AG20443 (cell line): ENCODE measurements around the gene SHC3.

Experiments used
- DNase-seq: peaks from one replicate; pipeline ENCODE4 v3.0.0; 2012; ENCODE audit warnings: low spot score, mixed read lengths

The SHC3 gene

GRCh38 chr9:89154218-89154617 lies 24.4 kb downstream of the SHC3 start:
- DNase-seq = no peak

DNA sequence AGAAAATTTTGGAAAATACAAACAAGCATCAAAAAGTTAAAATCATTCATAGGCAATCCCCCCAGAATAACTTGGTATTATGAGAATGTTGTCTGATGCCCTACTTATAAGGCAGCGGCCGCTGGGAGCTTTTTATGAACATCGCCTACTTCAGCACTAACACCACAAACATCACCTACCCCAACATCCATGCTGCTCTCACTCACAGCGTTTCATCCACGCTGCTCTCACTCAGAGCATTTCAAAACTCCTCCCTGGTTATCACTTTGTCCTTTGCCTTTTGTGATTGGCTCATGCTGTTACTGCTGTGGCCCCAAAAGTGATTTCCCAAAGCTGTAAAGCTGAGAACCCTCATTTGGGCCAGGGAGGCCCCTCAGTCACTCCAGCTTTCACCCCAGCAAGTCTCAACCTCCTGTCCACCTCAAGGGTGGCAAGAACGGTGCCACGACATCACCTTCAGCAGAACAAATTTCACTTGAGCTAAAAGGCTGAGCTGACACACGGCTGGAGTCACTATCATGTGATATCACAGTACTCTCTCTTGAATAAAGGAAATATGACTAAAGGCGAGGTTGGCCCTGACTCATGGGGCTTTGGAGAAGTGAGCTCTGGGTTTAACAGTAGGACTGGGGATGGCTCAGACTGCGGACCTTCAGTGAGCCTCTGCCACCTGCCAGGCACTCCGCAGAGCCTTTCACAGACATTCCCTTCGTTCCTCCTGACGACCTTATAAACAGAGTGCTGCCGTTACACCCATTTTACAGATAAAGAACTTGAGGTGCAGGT lies 25.2 kb downstream of the SHC3 start:
- peak; percentile 74 for DNase-seq

DNA sequence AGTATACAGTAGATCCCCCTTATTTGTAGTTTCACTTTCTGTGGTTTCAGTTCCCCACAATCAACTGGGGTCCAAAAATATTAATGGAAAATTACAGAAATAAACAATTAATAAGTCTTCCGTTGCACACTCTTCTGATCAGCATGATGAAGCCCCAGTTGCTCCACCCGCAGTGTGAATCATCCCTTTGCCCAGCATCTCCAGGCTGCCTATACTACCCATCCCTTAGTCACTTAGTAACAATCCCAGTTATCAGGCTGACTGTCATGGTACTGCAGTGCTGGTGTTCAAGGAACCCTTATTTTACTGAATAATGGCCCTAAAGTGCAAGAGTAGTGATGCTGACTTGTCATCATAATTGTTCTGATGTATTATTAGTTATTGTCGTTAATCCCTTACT lies 28.9 kb downstream of the SHC3 start:
- peak; percentile 71 for DNase-seq

DNA sequence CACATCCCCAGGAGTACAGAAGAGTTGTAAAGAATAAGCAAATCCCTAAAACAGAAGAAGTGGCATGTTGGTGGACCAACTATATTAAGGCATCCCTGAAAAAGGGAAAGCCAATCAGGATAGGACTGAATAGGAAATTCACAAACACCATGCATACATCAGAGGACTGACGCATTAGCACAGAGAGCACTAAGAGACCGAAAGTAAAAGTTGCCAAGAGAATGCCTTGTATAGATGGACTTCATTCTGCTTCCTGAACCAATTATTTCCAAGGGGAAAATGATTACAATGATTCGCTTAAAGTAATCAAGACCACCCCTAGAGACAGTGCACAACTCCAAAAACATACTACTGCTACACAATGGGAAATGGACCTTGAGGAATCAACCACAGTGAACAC lies 33.5 kb downstream of the SHC3 start:
- DNase-seq = no peak

GRCh38 chr9:89144238-89144637 lies 34.4 kb downstream of the SHC3 start:
- DNase-seq = no peak

DNA sequence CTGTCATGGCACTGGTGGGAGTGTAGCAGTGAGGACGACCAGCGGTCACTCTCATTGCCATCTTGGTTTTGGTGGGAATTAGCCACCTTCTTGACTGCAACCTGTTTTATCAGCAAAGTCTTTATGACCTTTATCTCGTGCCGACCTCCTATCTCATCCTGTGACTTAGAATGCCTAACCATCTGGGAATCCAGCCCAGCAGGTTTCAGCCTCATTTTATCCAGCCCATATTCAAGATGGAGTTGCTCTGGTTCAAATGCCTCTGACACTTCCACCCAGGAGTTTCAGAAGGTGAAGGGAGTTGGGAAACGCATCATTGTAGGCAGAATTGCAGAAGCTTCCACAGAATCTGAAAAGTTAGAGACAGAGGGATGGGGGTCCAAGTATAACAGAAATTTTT lies 35.4 kb downstream of the SHC3 start:
- DNase-seq = no peak

DNA sequence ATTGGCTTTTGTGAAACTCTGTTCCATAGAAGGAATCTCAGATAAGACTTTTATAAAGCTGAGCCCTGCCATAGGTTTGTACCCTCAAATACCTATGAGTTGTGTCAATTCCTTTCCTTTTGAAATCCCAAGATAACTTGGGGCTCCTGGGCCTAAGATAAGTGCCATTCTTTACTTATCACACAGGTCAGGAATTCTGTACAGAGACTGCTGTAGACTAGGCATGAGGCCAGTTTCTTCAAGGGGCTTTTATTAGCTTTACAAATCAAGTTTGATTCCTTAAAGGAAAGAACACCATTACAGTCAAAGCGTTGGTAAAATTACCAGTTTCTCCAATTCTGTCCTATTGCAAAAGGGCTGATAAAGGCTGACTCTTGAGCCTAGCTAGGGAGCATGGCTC lies 39.2 kb downstream of the SHC3 start:
- no peak for DNase-seq

- peak; percentile 20 for DNase-seq
Measured at GRCh38 chr9:89138463-89139390, 39.9 kb downstream of the SHC3 start.

DNA sequence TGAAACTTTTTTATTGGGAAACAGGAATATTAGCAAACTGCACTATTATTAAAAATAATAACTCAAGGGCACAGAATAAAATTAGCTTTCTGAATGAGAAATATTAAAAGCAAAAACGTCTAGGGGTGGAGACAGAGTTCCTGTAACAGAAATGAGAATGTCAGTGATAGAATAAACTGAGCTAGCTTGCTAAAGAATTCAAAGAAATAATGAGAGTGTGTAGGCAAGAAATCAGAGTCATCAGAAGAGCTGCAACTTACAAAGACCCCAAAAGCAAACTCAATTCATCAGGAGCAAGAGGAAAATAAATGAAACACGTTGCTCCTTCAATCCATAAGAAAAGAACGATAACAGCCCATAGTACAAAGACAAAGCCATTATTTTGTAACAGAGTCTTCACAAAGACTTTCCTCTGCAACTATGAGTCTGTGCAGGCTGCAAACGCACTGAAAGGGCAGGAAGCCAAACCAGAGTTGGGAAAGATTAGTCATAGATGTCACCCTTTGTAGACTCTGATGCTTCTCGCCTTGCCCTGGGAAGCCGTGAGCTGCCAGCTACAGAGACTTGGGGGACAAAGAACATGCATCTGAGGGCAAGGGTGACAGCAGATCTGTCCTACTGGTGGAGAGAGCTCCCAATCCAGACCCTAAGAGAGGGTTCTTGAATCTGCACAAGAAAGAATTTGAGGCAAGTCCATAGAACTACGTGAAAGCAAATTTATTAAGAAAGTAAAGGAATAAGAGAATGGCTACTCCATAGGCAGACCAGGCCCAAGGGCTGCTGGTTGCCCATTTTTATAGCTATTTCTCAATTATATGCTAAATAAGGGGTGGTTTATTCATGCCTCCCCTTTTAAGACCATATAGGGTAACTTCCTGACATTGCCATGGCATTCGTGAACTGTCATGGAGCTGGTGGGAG lies 40.8 kb downstream of the SHC3 start:
- peak; percentile 87 for DNase-seq

DNA sequence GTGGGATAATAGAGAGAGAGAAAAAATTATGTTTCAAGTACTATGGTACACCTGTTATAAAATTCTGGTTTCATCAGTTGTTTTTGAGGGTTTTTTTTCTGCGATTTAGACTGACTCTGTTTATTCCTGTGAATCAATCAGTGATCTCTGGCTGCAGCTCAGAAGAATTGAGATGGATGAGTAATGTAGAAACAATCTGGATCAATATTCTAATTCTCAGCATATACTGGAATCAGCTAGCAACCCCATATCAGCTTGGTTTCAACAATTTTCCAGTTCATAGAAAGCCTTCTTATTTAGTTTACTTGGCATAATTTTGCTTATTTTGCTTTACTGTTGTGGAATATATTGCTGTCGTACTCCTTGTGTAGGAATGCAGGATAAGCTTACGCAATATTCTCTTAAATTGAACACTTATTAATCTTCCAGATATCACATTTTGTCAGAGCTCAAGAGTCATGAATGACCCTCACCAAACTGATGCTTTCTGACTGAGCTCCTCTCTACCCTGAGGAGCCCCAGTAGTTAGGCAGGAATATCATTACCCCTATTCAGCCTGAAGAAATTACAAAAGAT lies 42.9 kb downstream of the SHC3 start:
- DNase-seq = no peak

- DNase-seq = no peak
Measured at GRCh38 chr9:89134709-89135108, 43.9 kb downstream of the SHC3 start.

GRCh38 chr9:89122949-89123348 lies 55.7 kb downstream of the SHC3 start:
- DNase-seq = peak; percentile 25

- no peak for DNase-seq
Measured at GRCh38 chr9:89120704-89121103, 57.9 kb downstream of the SHC3 start.

GRCh38 chr9:89116805-89117192 lies 61.8 kb downstream of the SHC3 start:
- no peak for DNase-seq

- peak; percentile 22 for DNase-seq
Measured at GRCh38 chr9:89116064-89116804, 62.4 kb downstream of the SHC3 start.

DNA sequence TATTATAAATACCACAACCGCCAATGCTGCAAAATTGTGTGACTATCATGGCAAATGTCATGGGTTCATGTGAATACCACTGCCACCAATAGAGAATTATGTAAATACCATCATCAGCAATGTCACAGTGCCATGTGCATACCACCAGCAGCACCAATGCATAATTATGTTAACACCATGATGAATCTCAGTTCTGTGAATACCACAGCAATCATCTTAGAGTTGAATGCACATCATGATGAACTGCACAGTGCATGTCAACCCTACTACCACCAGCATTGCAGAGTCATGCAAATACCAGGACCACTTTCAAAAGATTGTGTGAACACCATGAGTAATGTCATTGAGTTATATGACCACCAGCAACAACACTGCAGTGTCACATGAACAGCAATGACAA lies 63.2 kb downstream of the SHC3 start:
- no peak for DNase-seq

DNA sequence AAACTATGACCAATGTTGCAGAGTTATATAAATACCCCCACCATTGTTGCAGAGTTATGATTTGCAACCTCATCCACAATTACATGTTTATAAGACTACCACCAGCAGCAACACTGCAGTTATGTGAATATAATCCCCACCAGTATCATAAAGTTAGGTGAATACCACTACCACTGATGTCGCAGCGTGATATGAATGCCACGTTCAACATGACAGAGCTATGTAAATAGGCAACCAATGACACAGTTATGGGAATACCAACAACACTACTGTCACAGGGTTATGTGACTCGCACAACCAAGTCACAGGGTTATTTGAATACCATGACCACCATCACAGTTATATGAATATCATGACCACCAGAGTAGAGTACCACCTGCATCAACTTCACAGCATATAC lies 63.9 kb downstream of the SHC3 start:
- DNase-seq = no peak

DNA sequence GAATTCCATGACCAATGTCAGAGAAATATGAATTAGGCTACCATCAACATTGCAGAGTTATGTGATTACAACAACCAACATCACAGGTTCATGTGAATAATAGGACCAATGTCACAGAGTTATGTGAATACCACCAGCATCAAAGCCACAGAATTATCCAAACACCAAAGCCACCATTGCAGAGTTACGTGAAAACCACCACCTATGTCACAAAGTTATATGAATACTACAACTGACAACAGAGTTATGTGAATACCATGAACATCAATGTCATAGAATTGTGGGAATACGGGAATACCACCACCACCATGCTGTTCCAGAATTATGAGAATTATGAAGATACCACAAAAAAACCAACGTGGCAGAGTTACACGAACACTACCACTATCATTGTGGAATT lies 64.8 kb downstream of the SHC3 start:
- DNase-seq = no peak

DNA sequence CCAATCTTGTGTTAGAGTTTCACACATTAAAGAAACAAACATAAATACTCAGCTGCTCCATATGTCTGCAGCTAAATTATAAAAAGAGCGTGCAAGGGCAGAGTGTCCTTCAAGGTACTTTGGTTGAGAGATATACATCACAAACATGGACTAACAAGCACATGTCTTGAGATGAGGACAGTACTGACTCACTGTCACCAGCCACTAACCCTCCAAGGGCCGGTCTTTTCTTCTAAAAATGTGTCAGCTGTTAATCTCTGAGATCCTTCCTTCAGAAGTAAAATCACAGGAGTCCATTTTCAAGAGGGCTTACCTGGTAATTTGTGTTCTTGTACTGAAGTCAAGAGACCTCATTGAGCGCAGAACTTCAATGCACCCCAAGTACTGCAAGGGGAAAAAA lies 66.4 kb downstream of the SHC3 start:
- no peak for DNase-seq

DNA sequence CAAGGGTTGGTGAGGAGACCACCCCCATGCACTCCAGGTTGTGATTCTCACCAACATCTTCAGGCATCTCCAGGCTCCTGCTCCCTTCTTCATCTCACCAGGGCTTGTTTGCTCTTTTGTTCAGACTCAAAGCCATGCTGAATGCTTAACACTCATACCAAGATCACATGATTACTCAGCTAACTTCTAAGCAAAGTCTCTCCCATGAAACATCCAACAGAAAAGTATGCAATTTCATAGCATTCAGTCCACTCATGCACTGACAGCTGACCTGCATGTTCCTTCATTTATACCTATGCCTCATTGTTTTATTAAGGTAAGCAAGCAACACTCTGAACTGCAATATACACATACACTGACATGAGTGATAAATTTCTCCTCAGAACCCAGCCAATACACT lies 69.0 kb downstream of the SHC3 start:
- no peak for DNase-seq

GRCh38 chr9:89107406-89107805 lies 71.2 kb downstream of the SHC3 start:
- DNase-seq = no peak
